Activated B cell treated with CpG ODN at 0.5 μM for 24 hours (primary cell): ENCODE measurements around the gene CEP128. TPM values are rescaled to one million over a fixed set of nuclear protein-coding genes. Genes with fewer than 3 reads are reported as not detected.

ENCODE experiments used
- ATAC-seq: fragments of 200-7000 bp; cut with Tn5 transposase; one replicate; pipeline ENCODE4 v1.10.0; 2021; ENCODE audit warnings: low read depth, mild to moderate bottlenecking, moderate library complexity
- CTCF ChIA-PET: fragments of 350-600 bp; sonication (Branson Sonifier 250); formaldehyde crosslinking; loops from one replicate; lab custom pipeline; 2021; ENCODE audit warnings: antibody characterized with exemption; lab: Charles Lee
- POLR2A ChIA-PET: fragments of 350-600 bp; sonication (Branson Sonifier 250); formaldehyde crosslinking; loops from one replicate; lab custom pipeline; 2021; ENCODE audit warnings: antibody characterized with exemption; lab: Charles Lee
- DNase-seq: peaks from one replicate; pipeline ENCODE4 v3.0.0; 2022
- H3K27ac Mint-ChIP-seq: one replicate; pipeline ENCODE4 v1.8.0; 2020; ENCODE audit warnings: mixed read lengths
- H3K27me3 Mint-ChIP-seq: one replicate; pipeline ENCODE4 v1.8.0; 2021; ENCODE audit warnings: mixed read lengths
- H3K36me3 Mint-ChIP-seq: one replicate; pipeline ENCODE4 v1.8.0; 2021; ENCODE audit warnings: low read depth, mixed read lengths
- H3K4me1 Mint-ChIP-seq: one replicate; pipeline ENCODE4 v1.8.0; 2021; ENCODE audit warnings: mixed read lengths
- H3K4me3 Mint-ChIP-seq: one replicate; pipeline ENCODE4 v1.8.0; 2020; ENCODE audit warnings: mild to moderate bottlenecking, mixed read lengths
- H3K9me3 Mint-ChIP-seq: one replicate; pipeline ENCODE4 v1.8.0; 2020; ENCODE audit warnings: mixed read lengths
- intact Hi-C: fragments of 100-400 bp; cut with micrococcal nuclease; formaldehyde crosslinking; loops from one replicate; pipeline ENCODE4 v1.15.1; 2024
- total RNA-seq: library from RNA; stranded (reverse); gene quantifications from 2 replicates; pipeline ENCODE4 v1.2.3, GENCODE V29; 2022
- TF ChIP-seq, protein P1 (sequence below): fragments of 200-600 bp; IDR thresholded peaks from one replicate; pipeline ENCODE4 v1.8.0; 2022; ENCODE audit warnings: antibody characterized with exemption, mild to moderate bottlenecking

Gene CEP128
- total RNA-seq, 1 donor from 2014 or later: 25.0 TPM

DNA sequence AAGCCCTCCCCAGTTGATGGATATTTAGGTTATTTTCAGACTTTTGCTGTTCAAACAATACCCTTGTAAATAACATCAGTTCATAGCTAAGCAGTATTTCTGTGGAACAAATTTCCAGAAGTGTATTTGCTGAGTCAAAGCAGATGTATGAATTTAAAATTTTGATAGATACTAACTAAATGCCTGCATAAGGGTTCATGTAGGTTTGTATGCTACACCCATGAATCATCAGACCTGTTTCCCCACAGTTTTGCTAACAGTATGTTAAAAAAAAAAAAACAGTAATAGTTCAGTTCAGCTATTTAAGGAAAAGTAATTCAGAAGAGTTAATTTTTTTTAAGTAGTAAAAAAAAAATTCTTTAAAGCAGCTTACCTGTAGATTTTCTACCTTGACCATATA is 494.1 kb downstream of the CEP128 start:
- Mint-ChIP-seq H3K36me3 (no peaks in the 10 kb centered on the region), H3K9me3 (peaks cover 8% of the 10 kb centered on the region), H3K27me3 (no peaks in the 10 kb centered on the region), H3K27ac (no peak overlapping the region), H3K4me1 (no peaks in the 10 kb centered on the region), H3K4me3 (no peak overlapping the region)
- no peak for DNase-seq
- TF ChIP-seq, protein P1, sequence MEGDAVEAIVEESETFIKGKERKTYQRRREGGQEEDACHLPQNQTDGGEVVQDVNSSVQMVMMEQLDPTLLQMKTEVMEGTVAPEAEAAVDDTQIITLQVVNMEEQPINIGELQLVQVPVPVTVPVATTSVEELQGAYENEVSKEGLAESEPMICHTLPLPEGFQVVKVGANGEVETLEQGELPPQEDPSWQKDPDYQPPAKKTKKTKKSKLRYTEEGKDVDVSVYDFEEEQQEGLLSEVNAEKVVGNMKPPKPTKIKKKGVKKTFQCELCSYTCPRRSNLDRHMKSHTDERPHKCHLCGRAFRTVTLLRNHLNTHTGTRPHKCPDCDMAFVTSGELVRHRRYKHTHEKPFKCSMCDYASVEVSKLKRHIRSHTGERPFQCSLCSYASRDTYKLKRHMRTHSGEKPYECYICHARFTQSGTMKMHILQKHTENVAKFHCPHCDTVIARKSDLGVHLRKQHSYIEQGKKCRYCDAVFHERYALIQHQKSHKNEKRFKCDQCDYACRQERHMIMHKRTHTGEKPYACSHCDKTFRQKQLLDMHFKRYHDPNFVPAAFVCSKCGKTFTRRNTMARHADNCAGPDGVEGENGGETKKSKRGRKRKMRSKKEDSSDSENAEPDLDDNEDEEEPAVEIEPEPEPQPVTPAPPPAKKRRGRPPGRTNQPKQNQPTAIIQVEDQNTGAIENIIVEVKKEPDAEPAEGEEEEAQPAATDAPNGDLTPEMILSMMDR: no peak
- no peak for ATAC-seq
- ChIA-PET POLR2A (no interaction called here), CTCF (no interaction called here)
- intact Hi-C loops: no loop called here

Other genes with a start within 250 kb of the CEP128 start
- 0.17 TPM in 1 of 2 replicates, not detected in the other for gene TSHR, start 13.9 kb upstream of the CEP128 start, total RNA-seq